ENCODE data around the gene MT1X. TPM values are rescaled to one million over a fixed set of nuclear protein-coding genes. Genes with fewer than 3 reads are reported as not detected.

Gene MT1X
- total RNA-seq, 2 donors from 2014 or later, result 1.5 to 8.8 TPM

GRCh38 chr16:56634715-56635440 lies 47.4 kb upstream of the MT1X start:
- Histone ChIP-seq H3K4me1 (ENCODE audit: control insufficient read depth, insufficient read depth, low read length) (no peaks in the 10 kb centered on the region), H3K27ac (ENCODE audit: low read depth, low read length) (no peak overlapping the region), H3K36me3 (ENCODE audit: control insufficient read depth, insufficient read depth, low read length) (no peaks in the 10 kb centered on the region), H3K9ac (ENCODE audit: extremely low read depth, low read length, poor library complexity, severe bottlenecking) (no peak overlapping the region), H3K4me3 (ENCODE audit: low read length) (peak overlapping the region; percentile 35), H3K9me3 (ENCODE audit: control insufficient read depth, low read length) (no peaks in the 10 kb centered on the region), H3K27me3 (ENCODE audit: control insufficient read depth, insufficient read depth, low read length, poor library complexity, severe bottlenecking) (peaks cover 100% of the 10 kb centered on the region)
- Mint-ChIP-seq H3K27ac (no peak overlapping the region), H3K4me3 (peak overlapping the region; percentile 43), H3K4me1 (peaks cover 18% of the 10 kb centered on the region), H3K27me3 (ENCODE audit: insufficient read depth) (peaks cover 100% of the 10 kb centered on the region), H3K36me3 (ENCODE audit: low read depth) (no peaks in the 10 kb centered on the region), H3K9me3 (no peaks in the 10 kb centered on the region)
- TF ChIP-seq CTCF (conservative IDR thresholded peaks at IDR 0.05), result no peak
- 3 to 5% methylated on average over 30 to 47 of the region's 47 CpGs for WGBS, 2 experiments (ENCODE audit: insufficient coverage in 1 of 2, insufficient read length in 1 of 2)
- peak; percentile 73 for DNase-seq

GRCh38 chr16:56635441-56635967 lies 46.8 kb upstream of the MT1X start:
- Mint-ChIP-seq H3K4me1 (peaks cover 18% of the 10 kb centered on the region), H3K27ac (no peak overlapping the region), H3K36me3 (ENCODE audit: low read depth) (no peaks in the 10 kb centered on the region), H3K9me3 (no peaks in the 10 kb centered on the region), H3K27me3 (ENCODE audit: insufficient read depth) (peaks cover 100% of the 10 kb centered on the region), H3K4me3 (peak overlapping the region; percentile 43)
- H3K27ac ChIP-seq (ENCODE audit: low read depth, low read length), result no peak overlapping the region
- H3K9me3 ChIP-seq (ENCODE audit: control insufficient read depth, low read length), result no peaks in the 10 kb centered on the region
- H3K36me3 ChIP-seq (ENCODE audit: control insufficient read depth, insufficient read depth, low read length), result no peaks in the 10 kb centered on the region
- no peak for TF ChIP-seq CTCF (conservative IDR thresholded peaks at IDR 0.05)
- no peak overlapping the region for H3K9ac ChIP-seq (ENCODE audit: extremely low read depth, low read length, poor library complexity, severe bottlenecking)
- 0 to 4% methylated on average over 7 to 40 of the region's 40 CpGs for WGBS, 2 experiments (ENCODE audit: insufficient coverage in 1 of 2, insufficient read length in 1 of 2)
- H3K27me3 ChIP-seq (ENCODE audit: control insufficient read depth, insufficient read depth, low read length, poor library complexity, severe bottlenecking), result peaks cover 100% of the 10 kb centered on the region
- no peaks in the 10 kb centered on the region for H3K4me1 ChIP-seq (ENCODE audit: control insufficient read depth, insufficient read depth, low read length)
- peak overlapping the region; percentile 35 for H3K4me3 ChIP-seq (ENCODE audit: low read length)
- DNase-seq, result peak; percentile 64

GRCh38 chr16:56636616-56637413 lies 45.5 kb upstream of the MT1X start:
- H3K9ac ChIP-seq (ENCODE audit: extremely low read depth, low read length, poor library complexity, severe bottlenecking), result no peak overlapping the region
- no peak for DNase-seq
- H3K4me3 ChIP-seq (ENCODE audit: low read length), result no peak overlapping the region
- H3K9me3 ChIP-seq (ENCODE audit: control insufficient read depth, low read length), result no peaks in the 10 kb centered on the region
- peaks cover 100% of the 10 kb centered on the region for H3K27me3 ChIP-seq (ENCODE audit: control insufficient read depth, insufficient read depth, low read length, poor library complexity, severe bottlenecking)
- H3K4me1 ChIP-seq (ENCODE audit: control insufficient read depth, insufficient read depth, low read length), result no peaks in the 10 kb centered on the region
- Mint-ChIP-seq H3K9me3 (no peaks in the 10 kb centered on the region), H3K27me3 (ENCODE audit: insufficient read depth) (peaks cover 100% of the 10 kb centered on the region), H3K36me3 (ENCODE audit: low read depth) (no peaks in the 10 kb centered on the region), H3K27ac (no peak overlapping the region), H3K4me1 (peaks cover 17% of the 10 kb centered on the region), H3K4me3 (no peak overlapping the region)
- no peak for TF ChIP-seq CTCF (conservative IDR thresholded peaks at IDR 0.05)
- H3K36me3 ChIP-seq (ENCODE audit: control insufficient read depth, insufficient read depth, low read length), result no peaks in the 10 kb centered on the region
- WGBS, 2 experiments (ENCODE audit: insufficient coverage in 1 of 2, insufficient read length in 1 of 2), result 19 to 37% methylated on average over 3 to 9 of the region's 9 CpGs
- H3K27ac ChIP-seq (ENCODE audit: low read depth, low read length), result no peak overlapping the region

Measured in endodermal cell (in vitro differentiated cells).